ENCODE data around the gene EXTL1.

- TF ChIP-seq CTCF (IDR thresholded peaks at IDR 0.05; ENCODE audit: insufficient read depth, low read depth, low read length) (no peak), EZH2 (IDR thresholded peaks at IDR 0.05; ENCODE audit: insufficient read depth, low read length) (no peak)
Observed at GRCh38 chr1:26077524-26077923, 55.9 kb downstream of the EXTL1 start.
